PC-9 (cell line): ENCODE results near the gene ZNF516. TPM values are rescaled to one million over a fixed set of nuclear protein-coding genes. Genes with fewer than 3 reads are reported as not detected.

Source experiments
- BruUV-seq: library from RNA; stranded (reverse); fragments of 400-500 nt; replicated peaks from 2 replicates; lab custom pipeline; 2021; lab: Mats Ljungman, UMichigan
- CTCF ChIA-PET: fragments of 300-600 bp; sonication (Branson Sonifier 250); formaldehyde crosslinking; loops from one replicate; lab custom pipeline; 2022; ENCODE audit warnings: antibody characterized with exemption; lab: Charles Lee
- POLR2A ChIA-PET: fragments of 300-600 bp; sonication (Branson Sonifier 250); formaldehyde crosslinking; loops from one replicate; lab custom pipeline; 2022; ENCODE audit warnings: antibody characterized with exemption; ENCODE audit not compliant: unreplicated experiment; lab: Charles Lee
- DNase-seq, 2 experiments: peaks; one replicate each; pipeline versions ENCODE4 v3.0.0 to v3.0.0-alpha.2; 2015 to 2022; ENCODE audit warnings: mixed read lengths in 1 of 2
- H2AFZ ChIP-seq: fragments of 200-600 bp; sonication (generic); 2 replicates; pipeline ENCODE4 v1.8.1; 2017; ENCODE audit warnings: antibody characterized with exemption
- H3F3A ChIP-seq: fragments of 200-600 bp; sonication (generic); 2 replicates; pipeline ENCODE4 v1.8.1; 2017; ENCODE audit warnings: antibody characterized with exemption, mild to moderate bottlenecking, low read depth; ENCODE audit not compliant: insufficient read depth
- H3K27ac ChIP-seq: fragments of 200-600 bp; sonication (generic); 2 replicates; pipeline ENCODE4 v1.6.1; 2016; ENCODE audit warnings: mixed run types
- H3K27me3 ChIP-seq: fragments of 200-600 bp; sonication (generic); 2 replicates; pipeline ENCODE4 v1.6.1; 2016; ENCODE audit warnings: low read depth, mixed run types; ENCODE audit not compliant: insufficient read depth
- H3K36me3 ChIP-seq: fragments of 200-600 bp; sonication (generic); 2 replicates; pipeline ENCODE4 v1.6.1; 2016; ENCODE audit warnings: low read depth, mixed run types
- H3K4me1 ChIP-seq: fragments of 200-600 bp; sonication (generic); replicated peaks from 2 replicates; pipeline ENCODE4 v1.6.1; 2016; ENCODE audit warnings: mixed run types; ENCODE audit not compliant: insufficient read depth
- H3K4me2 ChIP-seq: fragments of 200-600 bp; sonication (generic); 2 replicates; pipeline ENCODE4 v1.6.1; 2017; ENCODE audit warnings: mixed run types
- H3K4me3 ChIP-seq: fragments of 200-600 bp; sonication (generic); 2 replicates; pipeline ENCODE4 v1.6.1; 2016; ENCODE audit warnings: mixed run types
- H3K79me2 ChIP-seq: fragments of 200-600 bp; sonication (generic); 2 replicates; pipeline ENCODE4 v1.6.1; 2017; ENCODE audit warnings: low read depth, mixed run types
- H3K9me2 ChIP-seq: fragments of 200-600 bp; sonication (generic); 2 replicates; pipeline ENCODE4 v1.8.1; 2017; ENCODE audit warnings: mild to moderate bottlenecking; ENCODE audit not compliant: insufficient read depth
- H3K9me3 ChIP-seq: fragments of 200-600 bp; sonication (generic); 2 replicates; pipeline ENCODE4 v1.8.1; 2016; ENCODE audit warnings: low read depth; ENCODE audit not compliant: insufficient read depth
- H4K20me1 ChIP-seq: fragments of 200-600 bp; sonication (generic); 2 replicates; pipeline ENCODE4 v1.8.1; 2017; ENCODE audit not compliant: insufficient read depth
- EZH2 ChIP-seq: fragments of 200-600 bp; sonication (generic); IDR thresholded peaks from 2 replicates; pipeline ENCODE4 v1.8.0; 2017; ENCODE audit warnings: antibody characterized with exemption, low read depth
- intact Hi-C: fragments of 100-400 bp; cut with micrococcal nuclease; formaldehyde crosslinking; loops from one replicate; pipeline ENCODE4 v1.10.0; 2022; ENCODE audit not compliant: unreplicated experiment
- total RNA-seq: library from RNA; stranded (reverse); gene quantifications from 2 replicates; pipeline ENCODE4 v1.2.3, GENCODE V29; 2021
- TF ChIP-seq, protein P1 (sequence below): fragments of 200-600 bp; sonication (generic); conservative IDR thresholded peaks from 2 replicates; pipeline ENCODE4 v1.6.1; 2017; ENCODE audit warnings: mixed run types, antibody characterized with exemption, mild to moderate bottlenecking, moderate library complexity

The ZNF516 gene
- total RNA-seq, 1 experiment from 2014 or later: 32.7 TPM

DNA sequence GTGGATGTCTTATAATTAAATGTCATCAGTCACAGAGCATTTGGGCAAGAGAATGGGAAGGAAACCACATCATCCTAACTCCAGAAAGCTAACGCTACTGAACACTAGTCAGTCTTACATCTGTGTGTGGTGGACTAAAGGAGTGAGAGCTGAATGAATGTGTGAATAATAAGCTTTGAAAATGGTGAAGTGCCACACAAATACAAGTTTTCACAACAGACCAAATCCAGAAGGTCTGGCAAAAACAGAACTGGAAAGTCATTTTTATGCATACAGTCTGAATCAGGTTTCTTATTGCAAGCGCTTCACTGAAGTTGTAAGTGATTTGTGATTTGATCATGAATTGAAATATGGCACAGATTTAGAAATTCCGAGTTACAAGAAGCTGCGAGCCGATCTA lies 175.7 kb downstream of the ZNF516 start:
- Histone ChIP-seq H3F3A (no peaks in the 10 kb centered on the region), H3K4me1 (peaks cover 14% of the 10 kb centered on the region; the same call in 1 of the 2 replicates), H2AFZ (no peak overlapping the region), H3K9me2 (no peaks in the 10 kb centered on the region), H3K27me3 (peaks cover 68% of the 10 kb centered on the region), H3K4me3 (no peak overlapping the region), H3K9me3 (no peaks in the 10 kb centered on the region), H4K20me1 (no peaks in the 10 kb centered on the region), H3K27ac (no peak overlapping the region), H3K36me3 (no peaks in the 10 kb centered on the region), H3K4me2 (no peak overlapping the region), H3K79me2 (no peaks in the 10 kb centered on the region)
- BruUV-seq: no TSS peak
- intact Hi-C loops: no loop called here
- no peak for TF ChIP-seq EZH2
- TF ChIP-seq, protein P1, sequence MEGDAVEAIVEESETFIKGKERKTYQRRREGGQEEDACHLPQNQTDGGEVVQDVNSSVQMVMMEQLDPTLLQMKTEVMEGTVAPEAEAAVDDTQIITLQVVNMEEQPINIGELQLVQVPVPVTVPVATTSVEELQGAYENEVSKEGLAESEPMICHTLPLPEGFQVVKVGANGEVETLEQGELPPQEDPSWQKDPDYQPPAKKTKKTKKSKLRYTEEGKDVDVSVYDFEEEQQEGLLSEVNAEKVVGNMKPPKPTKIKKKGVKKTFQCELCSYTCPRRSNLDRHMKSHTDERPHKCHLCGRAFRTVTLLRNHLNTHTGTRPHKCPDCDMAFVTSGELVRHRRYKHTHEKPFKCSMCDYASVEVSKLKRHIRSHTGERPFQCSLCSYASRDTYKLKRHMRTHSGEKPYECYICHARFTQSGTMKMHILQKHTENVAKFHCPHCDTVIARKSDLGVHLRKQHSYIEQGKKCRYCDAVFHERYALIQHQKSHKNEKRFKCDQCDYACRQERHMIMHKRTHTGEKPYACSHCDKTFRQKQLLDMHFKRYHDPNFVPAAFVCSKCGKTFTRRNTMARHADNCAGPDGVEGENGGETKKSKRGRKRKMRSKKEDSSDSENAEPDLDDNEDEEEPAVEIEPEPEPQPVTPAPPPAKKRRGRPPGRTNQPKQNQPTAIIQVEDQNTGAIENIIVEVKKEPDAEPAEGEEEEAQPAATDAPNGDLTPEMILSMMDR: no peak
- CTCF ChIA-PET: no interaction called here
- POLR2A ChIA-PET: no interaction called here
- no peak for DNase-seq

DNA sequence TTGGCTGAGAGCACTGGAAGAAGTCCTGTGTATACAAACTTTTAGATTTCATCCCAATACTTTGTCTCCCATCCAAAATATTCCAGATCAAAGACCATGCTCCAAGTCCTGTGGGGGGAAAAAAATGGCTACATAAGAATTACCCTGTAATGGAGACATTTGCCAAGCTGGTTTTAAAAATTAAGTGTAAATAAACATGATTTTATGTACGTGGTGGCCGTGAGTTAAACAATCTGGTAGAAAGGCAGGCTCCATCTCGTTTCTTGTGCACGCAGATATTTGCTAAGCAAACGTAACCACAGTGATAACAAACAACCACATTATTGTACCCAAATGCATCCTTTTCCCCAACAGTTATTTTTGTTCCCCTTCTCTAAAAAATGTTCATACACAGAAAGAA lies 176.4 kb downstream of the ZNF516 start:
- intact Hi-C loops: no loop called here
- TF ChIP-seq, protein P1: no peak

DNA sequence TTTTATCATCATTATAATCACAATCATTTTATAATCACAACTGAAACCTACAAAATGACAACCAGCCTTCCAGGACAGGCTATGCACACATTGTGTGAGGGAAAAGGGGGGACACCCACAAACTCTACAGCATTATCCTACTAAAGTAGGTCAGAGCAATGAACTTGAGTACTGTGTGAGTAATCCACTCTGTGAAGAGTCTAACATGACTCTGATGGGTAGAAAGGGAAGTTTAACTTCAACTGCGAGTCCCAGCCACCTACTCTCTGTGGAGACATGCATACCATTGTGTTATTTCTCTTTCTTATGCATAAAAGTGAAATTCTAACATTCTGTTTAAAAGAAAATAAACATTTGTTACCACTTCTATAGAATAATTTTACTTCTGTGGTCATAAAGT lies 177.9 kb downstream of the ZNF516 start:
- H3K4me2 ChIP-seq: no peak overlapping the region
- no peak for TF ChIP-seq EZH2
- TF ChIP-seq, protein P1: no peak
- H3K4me3 ChIP-seq: no peak overlapping the region
- H3F3A ChIP-seq: no peaks in the 10 kb centered on the region
- no peaks in the 10 kb centered on the region for H3K36me3 ChIP-seq
- DNase-seq: no peak
- no peaks in the 10 kb centered on the region for H3K9me2 ChIP-seq
- no peak overlapping the region for H2AFZ ChIP-seq
- intact Hi-C loops: no loop called here
- H3K79me2 ChIP-seq: no peaks in the 10 kb centered on the region
- BruUV-seq: no TSS peak
- POLR2A ChIA-PET: no interaction called here
- H4K20me1 ChIP-seq: no peaks in the 10 kb centered on the region
- H3K4me1 ChIP-seq: no peaks in the 10 kb centered on the region; the same call in 1 of the 2 replicates
- H3K27ac ChIP-seq: no peak overlapping the region
- no peaks in the 10 kb centered on the region for H3K9me3 ChIP-seq
- peaks cover 78% of the 10 kb centered on the region for H3K27me3 ChIP-seq
- CTCF ChIA-PET: no interaction called here

More for the DNA sequence above, 176.4 kb downstream of the ZNF516 start:
- no peak overlapping the region for H2AFZ ChIP-seq
- ChIA-PET CTCF (no interaction called here), POLR2A (no interaction called here)
- H3K27me3 ChIP-seq: peaks cover 70% of the 10 kb centered on the region
- DNase-seq: no peak
- H3K79me2 ChIP-seq: no peaks in the 10 kb centered on the region
- H3K27ac ChIP-seq: no peak overlapping the region
- no TSS peak for BruUV-seq
- peaks cover 9% of the 10 kb centered on the region; the same call in 1 of the 2 replicates for H3K4me1 ChIP-seq
- no peak overlapping the region for H3K4me3 ChIP-seq
- H3K36me3 ChIP-seq: no peaks in the 10 kb centered on the region
- no peaks in the 10 kb centered on the region for H3K9me3 ChIP-seq
- H3K4me2 ChIP-seq: no peak overlapping the region
- H4K20me1 ChIP-seq: no peaks in the 10 kb centered on the region
- H3F3A ChIP-seq: no peaks in the 10 kb centered on the region
- H3K9me2 ChIP-seq: no peaks in the 10 kb centered on the region
